ACC112 (cell line): Measurements from ENCODE around the gene ADCY3.

Source experiments
- H2AFZ ChIP-seq: fragments of 200-600 bp; sonication (generic); one replicate; pipeline ENCODE4 v1.6.0; 2017; ENCODE audit warnings: antibody characterized with exemption, low read length; ENCODE audit not compliant: unreplicated experiment
- H3K27ac ChIP-seq: fragments of 200-600 bp; sonication (generic); 2 replicates; pipeline ENCODE4 v1.5.1; 2014; ENCODE audit warnings: low read depth, mild to moderate bottlenecking, antibody characterized with exemption, low read length, moderate library complexity
- H3K27me3 ChIP-seq: fragments of 200-600 bp; sonication (generic); 2 replicates; pipeline ENCODE4 v1.6.1; 2014; ENCODE audit warnings: mild to moderate bottlenecking, antibody characterized with exemption, low read length, moderate library complexity, mixed read lengths; ENCODE audit not compliant: insufficient read depth
- H3K36me3 ChIP-seq: fragments of 200-600 bp; sonication (generic); 2 replicates; pipeline ENCODE4 v1.6.1; 2016; ENCODE audit warnings: mild to moderate bottlenecking, antibody characterized with exemption, low read length, moderate library complexity, mixed read lengths; ENCODE audit not compliant: insufficient read depth
- H3K4me1 ChIP-seq: fragments of 200-600 bp; sonication (generic); one replicate; pipeline ENCODE4 v1.6.1; 2016; ENCODE audit warnings: low read length, mixed read lengths; ENCODE audit not compliant: insufficient read depth, unreplicated experiment, control insufficient read depth
- H3K4me3 ChIP-seq: fragments of 200-600 bp; sonication (generic); 2 replicates; pipeline ENCODE4 v1.5.1; 2014; ENCODE audit warnings: mild to moderate bottlenecking, low read depth, low read length
- H3K79me2 ChIP-seq: fragments of 200-600 bp; sonication (generic); one replicate; pipeline ENCODE4 v1.6.0; 2016; ENCODE audit warnings: low read length; ENCODE audit not compliant: control insufficient read depth, unreplicated experiment, insufficient read depth

ADCY3 gene

GRCh38 chr2:24852026-24852425 lies 68.0 kb downstream of the ADCY3 start:
- H3K79me2 ChIP-seq = no peaks in the 10 kb centered on the region
- no peak overlapping the region for H3K27ac ChIP-seq
- no peak overlapping the region for H3K4me3 ChIP-seq
- H2AFZ ChIP-seq = no peak overlapping the region
- H3K36me3 ChIP-seq = no peaks in the 10 kb centered on the region
- no peaks in the 10 kb centered on the region for H3K27me3 ChIP-seq
- H3K4me1 ChIP-seq = peaks cover 8% of the 10 kb centered on the region

GRCh38 chr2:24850944-24851343 lies 69.1 kb downstream of the ADCY3 start:
- no peaks in the 10 kb centered on the region for H3K36me3 ChIP-seq
- no peak overlapping the region for H3K27ac ChIP-seq

GRCh38 chr2:24845691-24846090 lies 74.3 kb downstream of the ADCY3 start:
- no peak overlapping the region for H2AFZ ChIP-seq
- H3K4me1 ChIP-seq = no peaks in the 10 kb centered on the region
- no peak overlapping the region for H3K4me3 ChIP-seq
- H3K79me2 ChIP-seq = no peaks in the 10 kb centered on the region
- H3K36me3 ChIP-seq = no peaks in the 10 kb centered on the region
- no peaks in the 10 kb centered on the region for H3K27me3 ChIP-seq
- no peak overlapping the region for H3K27ac ChIP-seq

More at GRCh38 chr2:24850944-24851343, 69.1 kb downstream of the ADCY3 start:
- Histone ChIP-seq H3K4me3 (no peak overlapping the region), H2AFZ (no peak overlapping the region), H3K79me2 (no peaks in the 10 kb centered on the region), H3K4me1 (peaks cover 5% of the 10 kb centered on the region), H3K27me3 (no peaks in the 10 kb centered on the region)

- no peaks in the 10 kb centered on the region for H3K4me1 ChIP-seq
Measured at GRCh38 chr2:24844023-24844685, 75.9 kb downstream of the ADCY3 start.

GRCh38 chr2:24843330-24843860 lies 76.6 kb downstream of the ADCY3 start:
- no peaks in the 10 kb centered on the region for H3K36me3 ChIP-seq
- H3K4me3 ChIP-seq = no peak overlapping the region
- H3K27me3 ChIP-seq = no peaks in the 10 kb centered on the region
- no peak overlapping the region for H2AFZ ChIP-seq
- H3K79me2 ChIP-seq = no peaks in the 10 kb centered on the region
- no peaks in the 10 kb centered on the region for H3K4me1 ChIP-seq
- no peak overlapping the region for H3K27ac ChIP-seq

More at GRCh38 chr2:24844023-24844685, 75.9 kb downstream of the ADCY3 start:
- Histone ChIP-seq H3K27me3 (no peaks in the 10 kb centered on the region), H3K27ac (no peak overlapping the region), H2AFZ (no peak overlapping the region), H3K36me3 (no peaks in the 10 kb centered on the region), H3K79me2 (no peaks in the 10 kb centered on the region), H3K4me3 (no peak overlapping the region)

GRCh38 chr2:24842081-24843050 lies 77.7 kb downstream of the ADCY3 start:
- H3K36me3 ChIP-seq = no peaks in the 10 kb centered on the region
- H3K4me1 ChIP-seq = no peaks in the 10 kb centered on the region
- H3K27me3 ChIP-seq = no peaks in the 10 kb centered on the region
- H3K27ac ChIP-seq = no peak overlapping the region
- no peaks in the 10 kb centered on the region for H3K79me2 ChIP-seq
- H2AFZ ChIP-seq = no peak overlapping the region
- H3K4me3 ChIP-seq = no peak overlapping the region

GRCh38 chr2:24840962-24841945 lies 78.8 kb downstream of the ADCY3 start:
- H2AFZ ChIP-seq = no peak overlapping the region
- no peaks in the 10 kb centered on the region for H3K27me3 ChIP-seq
- H3K79me2 ChIP-seq = no peaks in the 10 kb centered on the region
- no peaks in the 10 kb centered on the region for H3K36me3 ChIP-seq
- no peak overlapping the region for H3K27ac ChIP-seq
- H3K4me1 ChIP-seq = no peaks in the 10 kb centered on the region
- H3K4me3 ChIP-seq = no peak overlapping the region

- no peak overlapping the region for H3K27ac ChIP-seq
- H3K79me2 ChIP-seq = no peaks in the 10 kb centered on the region
- H3K36me3 ChIP-seq = no peaks in the 10 kb centered on the region
- no peak overlapping the region for H2AFZ ChIP-seq
- H3K4me3 ChIP-seq = no peak overlapping the region
- no peaks in the 10 kb centered on the region for H3K4me1 ChIP-seq
- no peaks in the 10 kb centered on the region for H3K27me3 ChIP-seq
Measured at GRCh38 chr2:24840164-24840869, 79.7 kb downstream of the ADCY3 start.

- H3K4me1 ChIP-seq = no peaks in the 10 kb centered on the region
- H3K36me3 ChIP-seq = no peaks in the 10 kb centered on the region
- H3K4me3 ChIP-seq = no peak overlapping the region
- H3K27ac ChIP-seq = no peak overlapping the region
- H3K79me2 ChIP-seq = no peaks in the 10 kb centered on the region
- no peaks in the 10 kb centered on the region for H3K27me3 ChIP-seq
- H2AFZ ChIP-seq = no peak overlapping the region
Measured at GRCh38 chr2:24839729-24840128, 80.3 kb downstream of the ADCY3 start.
